Parathyroid adenoma (tissue), 2 donors: ENCODE measurements around the gene SEMA4B.

Source experiments
- H2AFZ ChIP-seq: fragments of 300-600 bp; sonication (generic); one replicate; pipeline ENCODE4 v1.7.0; 2017; ENCODE audit warnings: antibody characterized with exemption, mild to moderate bottlenecking
- H3K27ac ChIP-seq: fragments of 300-600 bp; sonication (generic); one replicate; pipeline ENCODE4 v1.7.0; 2017
- H3K27me3 ChIP-seq: fragments of 300-600 bp; sonication (generic); one replicate; pipeline ENCODE4 v1.7.0; 2017; ENCODE audit warnings: low read length; ENCODE audit not compliant: control insufficient read depth, insufficient read depth
- H3K36me3 ChIP-seq: fragments of 300-600 bp; sonication (generic); one replicate; pipeline ENCODE4 v1.7.0; 2017; ENCODE audit warnings: low read length; ENCODE audit not compliant: control insufficient read depth, insufficient read depth
- H3K4me1 ChIP-seq: fragments of 300-600 bp; sonication (generic); one replicate; pipeline ENCODE4 v1.7.0; 2017; ENCODE audit warnings: control low read depth
- H3K4me2 ChIP-seq: fragments of 300-600 bp; sonication (generic); one replicate; pipeline ENCODE4 v1.7.0; 2017; ENCODE audit warnings: low read length
- H3K4me3 ChIP-seq: fragments of 300-600 bp; sonication (generic); one replicate; pipeline ENCODE4 v1.7.0; 2017; ENCODE audit warnings: low read depth, low read length
- H3K79me2 ChIP-seq: fragments of 300-600 bp; sonication (generic); one replicate; pipeline ENCODE4 v1.7.0; 2017; ENCODE audit warnings: control low read depth
- H3K9ac ChIP-seq: fragments of 300-600 bp; sonication (generic); one replicate; pipeline ENCODE4 v1.7.0; 2017; ENCODE audit warnings: mild to moderate bottlenecking
- H3K9me3 ChIP-seq: fragments of 300-600 bp; sonication (generic); one replicate; pipeline ENCODE4 v1.7.0; 2017; ENCODE audit warnings: low read length; ENCODE audit not compliant: control insufficient read depth
- CTCF ChIP-seq: fragments of 300-600 bp; sonication (generic); IDR thresholded peaks from one replicate; pipeline ENCODE4 v1.7.0; 2017; ENCODE audit warnings: antibody characterized with exemption, mild to moderate bottlenecking
- donor health status: primary hyperparathyroidism.

SEMA4B gene

GRCh38 chr15:90154861-90155626 is 46.1 kb upstream of the SEMA4B start:
- Histone ChIP-seq H3K27me3 (no peaks in the 10 kb centered on the region), H3K27ac (no peak overlapping the region), H3K9ac (no peak overlapping the region), H3K36me3 (no peaks in the 10 kb centered on the region), H3K79me2 (no peaks in the 10 kb centered on the region), H2AFZ (no peak overlapping the region), H3K4me3 (no peak overlapping the region), H3K9me3 (no peaks in the 10 kb centered on the region), H3K4me1 (peaks cover 7% of the 10 kb centered on the region), H3K4me2 (peak overlapping the region; percentile 14)
- no peak for TF ChIP-seq CTCF

DNA sequence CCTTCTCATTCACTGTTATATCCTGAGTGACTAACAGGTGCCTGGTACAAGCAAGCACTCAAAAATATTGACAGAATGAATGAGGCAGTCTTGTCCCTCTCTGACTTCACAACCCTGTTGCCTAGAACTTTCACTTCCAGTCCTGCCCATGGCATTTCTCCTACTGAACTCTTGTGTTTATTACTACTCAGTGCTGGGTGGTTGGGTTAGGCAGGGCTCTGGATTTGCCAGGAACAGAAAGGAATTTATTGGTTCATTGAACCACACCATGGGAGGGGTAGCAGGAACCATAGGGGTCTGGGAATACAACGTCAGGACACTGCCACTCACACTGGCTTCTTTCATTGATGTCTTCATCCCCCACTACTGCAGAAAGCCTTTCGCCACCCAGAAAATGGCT is 41.9 kb upstream of the SEMA4B start:
- no peaks in the 10 kb centered on the region for H3K9me3 ChIP-seq
- H3K27ac ChIP-seq = no peak overlapping the region
- H3K79me2 ChIP-seq = no peaks in the 10 kb centered on the region
- H3K9ac ChIP-seq = no peak overlapping the region
- peaks cover 18% of the 10 kb centered on the region for H3K4me1 ChIP-seq
- no peak overlapping the region for H2AFZ ChIP-seq
- H3K27me3 ChIP-seq = no peaks in the 10 kb centered on the region
- TF ChIP-seq CTCF = no peak
- no peak overlapping the region for H3K4me2 ChIP-seq
- H3K4me3 ChIP-seq = no peak overlapping the region
- no peaks in the 10 kb centered on the region for H3K36me3 ChIP-seq

GRCh38 chr15:90160781-90161727 is 40.1 kb upstream of the SEMA4B start:
- H3K79me2 ChIP-seq = no peaks in the 10 kb centered on the region
- no peak for TF ChIP-seq CTCF
- peaks cover 18% of the 10 kb centered on the region for H3K4me1 ChIP-seq
- H3K27ac ChIP-seq = peak overlapping the region; percentile 32
- H3K9me3 ChIP-seq = no peaks in the 10 kb centered on the region
- peak overlapping the region; percentile 58 for H2AFZ ChIP-seq
- no peak overlapping the region for H3K4me3 ChIP-seq
- H3K27me3 ChIP-seq = no peaks in the 10 kb centered on the region
- H3K4me2 ChIP-seq = no peak overlapping the region
- H3K36me3 ChIP-seq = no peaks in the 10 kb centered on the region
- no peak overlapping the region for H3K9ac ChIP-seq

GRCh38 chr15:90161950-90162361 is 39.2 kb upstream of the SEMA4B start:
- Histone ChIP-seq H3K4me1 (peaks cover 18% of the 10 kb centered on the region), H3K36me3 (no peaks in the 10 kb centered on the region), H3K9ac (no peak overlapping the region), H3K79me2 (no peaks in the 10 kb centered on the region), H3K27me3 (no peaks in the 10 kb centered on the region), H3K4me3 (no peak overlapping the region), H3K4me2 (no peak overlapping the region), H2AFZ (no peak overlapping the region), H3K9me3 (no peaks in the 10 kb centered on the region), H3K27ac (no peak overlapping the region)
- no peak for TF ChIP-seq CTCF
